Ectodermal cell (in vitro differentiated cells): ENCODE results near the gene KLHDC10.
"Not testable (repeated sequence)": the region's sequence is repeated elsewhere in the genome, so short reads cannot be mapped to it uniquely, and the experiment has no call there.

Experiments used
- H3K27ac ChIP-seq: 2 replicates; pipeline ENCODE4 v1.7.0; 2013; ENCODE audit warnings: mild to moderate bottlenecking, low read depth, low read length; ENCODE audit not compliant: insufficient read depth, poor library complexity, severe bottlenecking
- H3K27me3 ChIP-seq: 2 replicates; pipeline ENCODE4 v1.7.0; 2013; ENCODE audit warnings: mild to moderate bottlenecking, low read length; ENCODE audit not compliant: insufficient read depth, control insufficient read depth, poor library complexity, severe bottlenecking
- H3K36me3 ChIP-seq: one replicate; pipeline ENCODE4 v1.7.0; 2013; ENCODE audit warnings: low read length; ENCODE audit not compliant: control insufficient read depth, insufficient read depth
- H3K4me1 ChIP-seq: one replicate; pipeline ENCODE4 v1.7.0; 2013; ENCODE audit warnings: low read length; ENCODE audit not compliant: control insufficient read depth, insufficient read depth
- H3K4me3 ChIP-seq: 2 replicates; pipeline ENCODE4 v1.7.0; 2013; ENCODE audit warnings: low read depth, low read length, control low read depth; ENCODE audit not compliant: insufficient read depth
- H3K9me3 ChIP-seq: 2 replicates; pipeline ENCODE4 v1.7.0; 2013; ENCODE audit warnings: mild to moderate bottlenecking, low read length, moderate library complexity; ENCODE audit not compliant: control insufficient read depth
- WGBS, 2 experiments: methylation state at CpG; one replicate each; pipeline ENCODE4 v1.1.7; 2013; ENCODE audit warnings: missing lambda C conversion rate in 2 of 2; 5-methylcytosine and 5-hydroxymethylcytosine counted together

The KLHDC10 gene

DNA sequence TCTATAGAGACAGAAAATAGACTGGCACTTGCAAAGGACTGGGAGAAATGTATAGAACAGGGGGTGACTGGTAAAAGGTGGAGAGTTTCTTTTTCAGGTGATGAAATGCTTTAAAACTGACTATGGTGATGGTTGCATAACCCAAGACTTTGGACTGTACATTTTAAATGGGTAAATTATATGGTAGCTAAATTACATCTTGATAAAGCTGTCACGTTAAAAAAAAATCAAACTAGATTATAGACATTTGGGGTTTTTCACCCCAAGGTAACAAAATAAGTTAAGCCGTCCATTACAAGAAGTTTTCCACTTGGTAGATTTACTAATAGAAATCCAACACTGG, 110.9 kb downstream of the KLHDC10 start:
- Histone ChIP-seq H3K27me3 (no peaks in the 10 kb centered on the region), H3K4me3 (no peak overlapping the region), H3K27ac (no peak overlapping the region), H3K36me3 (peaks cover 32% of the 10 kb centered on the region), H3K4me1 (no peaks in the 10 kb centered on the region), H3K9me3 (no peaks in the 10 kb centered on the region)
- 90 to 98% methylated on average over 2 of the region's 2 CpGs for WGBS, 2 experiments

DNA sequence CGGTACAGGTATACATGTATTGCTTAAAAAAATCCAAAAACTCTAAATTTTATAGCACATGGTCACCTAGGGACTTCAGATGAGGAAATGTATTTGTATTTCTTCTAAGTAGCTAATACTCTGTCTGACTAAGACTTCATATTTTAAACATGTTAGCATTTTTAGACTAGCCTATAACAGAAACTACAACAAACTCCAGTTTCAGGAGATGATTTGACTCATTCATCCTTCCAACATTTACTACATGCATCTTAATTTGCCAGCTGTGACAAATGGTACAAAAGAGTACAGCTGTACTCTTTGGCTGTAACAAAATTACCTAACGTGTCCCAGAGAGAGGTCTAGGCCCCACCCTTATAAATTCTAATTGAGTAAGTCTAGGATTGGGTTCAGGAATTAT, 112.7 kb downstream of the KLHDC10 start:
- Histone ChIP-seq H3K27me3 (no peaks in the 10 kb centered on the region), H3K9me3 (no peaks in the 10 kb centered on the region), H3K27ac (no peak overlapping the region), H3K4me3 (no peak overlapping the region), H3K36me3 (peaks cover 35% of the 10 kb centered on the region), H3K4me1 (no peaks in the 10 kb centered on the region)
- 89 to 100% methylated on average over 2 of the region's 2 CpGs for WGBS, 2 experiments

DNA sequence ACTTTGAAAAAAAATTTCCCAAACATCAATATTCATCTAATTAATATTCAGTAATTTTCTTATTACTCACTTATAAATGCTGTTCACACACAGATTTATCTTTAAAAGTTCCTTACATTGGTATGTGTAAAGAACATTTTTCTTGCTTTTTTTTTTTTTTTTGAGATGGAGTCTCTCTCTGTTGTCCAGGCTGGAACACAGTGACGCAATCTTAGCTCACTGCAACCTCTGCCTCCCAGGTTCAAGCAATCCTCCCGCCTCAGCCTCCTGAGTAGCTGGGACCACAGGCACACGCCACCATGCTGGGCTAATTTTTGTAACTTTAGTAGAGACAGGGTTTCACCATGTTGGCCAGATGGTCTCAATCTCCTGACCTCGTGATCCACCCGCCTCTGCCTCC, 114.0 kb downstream of the KLHDC10 start:
- H3K36me3 ChIP-seq: peaks cover 38% of the 10 kb centered on the region
- not testable (repeated sequence) for H3K9me3 ChIP-seq, H3K4me1 ChIP-seq, H3K27ac ChIP-seq, H3K4me3 ChIP-seq, H3K27me3 ChIP-seq
- 94% methylated on average over 5 of the region's 5 CpGs for WGBS, 2 experiments
